HCT116 (cell line): ENCODE results near the gene ING4. TPM values are rescaled to one million over a fixed set of nuclear protein-coding genes. Genes with fewer than 3 reads are reported as not detected.

Experiments
- ATAC-seq: fragments of 200-7000 bp; cut with Tn5 transposase; 2 replicates; pipeline ENCODE4 v1.9.1; 2020; ENCODE audit warnings: mild to moderate bottlenecking, moderate library complexity
- BruUV-seq: library from RNA; stranded (reverse); fragments of 400-500 nt; replicated peaks from 2 replicates; lab custom pipeline; 2021; lab: Mats Ljungman, UMichigan
- CTCF ChIA-PET: fragments of 300-600 bp; sonication (Branson Sonifier 250); formaldehyde crosslinking; loops from one replicate; lab custom pipeline; 2021; ENCODE audit warnings: antibody characterized with exemption; lab: Charles Lee
- POLR2A ChIA-PET: fragments of 300-600, 350-600 bp; sonication (Branson Sonifier 250); formaldehyde crosslinking; loops from one replicate; lab custom pipeline; 2021; ENCODE audit warnings: antibody characterized with exemption; lab: Charles Lee
- RAD21 ChIA-PET, 2 experiments: fragments of 300-600 bp; sonication (Branson Sonifier 250); formaldehyde crosslinking; loops; one replicate each; lab custom pipeline; 2023; ENCODE audit warnings: low total read pairs in 2 of 2; ENCODE audit not compliant: uncharacterized antibody in 2 of 2, unreplicated experiment in 2 of 2, low non-redundant PET in 1 of 2; lab: Charles Lee
- DNase-seq: peaks from one replicate; pipeline ENCODE4 v3.0.0-alpha.2; 2010; ENCODE audit warnings: low read depth, low spot score
- H2AFZ ChIP-seq: fragments of 200-600 bp; shearing (Covaris generic), sonication (generic); 2 replicates; pipeline ENCODE4 v1.6.1; 2017; ENCODE audit warnings: low read depth, mixed run types, mixed read lengths, antibody characterized with exemption, low read length; ENCODE audit not compliant: poor library complexity, severe bottlenecking
- H3K27ac ChIP-seq: 2 replicates; pipeline ENCODE4 v1.5.1; 2012; ENCODE audit warnings: low read depth, low read length
- H3K27me3 ChIP-seq: fragments of 200-600 bp; sonication (generic); 2 replicates; pipeline ENCODE4 v1.6.1; 2016; ENCODE audit warnings: mixed run types, low read length, mixed read lengths; ENCODE audit not compliant: insufficient read depth
- H3K36me3 ChIP-seq, 2 experiments: fragments of 200-500 bp in 1 of 2; fragments of 200-600 bp in 1 of 2; sonication (Bioruptor generic) in 1 of 2; sonication (generic) in 1 of 2; 2 replicates each; pipeline versions ENCODE4 v1.5.1 to v1.6.1; 2014 to 2016; ENCODE audit warnings: low read length in 2 of 2, inconsistent platforms in 1 of 2, mixed read lengths in 1 of 2, mixed run types in 1 of 2; ENCODE audit not compliant: insufficient read depth in 2 of 2, control insufficient read depth in 1 of 2
- H3K4me1 ChIP-seq, 2 experiments: fragments of 200-600 bp in 1 of 2; sonication (generic) in 1 of 2; 2 replicates each; pipeline versions ENCODE4 v1.5.1 to v1.6.1; 2012 to 2017; ENCODE audit warnings: low read length in 2 of 2, inconsistent platforms in 1 of 2, mild to moderate bottlenecking in 1 of 2, mixed read lengths in 1 of 2, mixed run types in 1 of 2, moderate library complexity in 1 of 2; ENCODE audit not compliant: insufficient read depth in 2 of 2, control insufficient read depth in 1 of 2
- H3K4me2 ChIP-seq: fragments of 200-600 bp; sonication (generic); 2 replicates; pipeline ENCODE4 v1.6.1; 2017; ENCODE audit warnings: mixed run types, low read length, mixed read lengths
- H3K4me3 ChIP-seq, 2 experiments: fragments of 200-600 bp in 1 of 2; sonication (generic) in 1 of 2; replicated peaks in 1 of 2; 2 replicates each; pipeline ENCODE4 v1.5.1; 2011 to 2016; ENCODE audit warnings: low read length in 2 of 2, control low read depth in 1 of 2, low read depth in 1 of 2, mild to moderate bottlenecking in 1 of 2, mixed read lengths in 1 of 2, mixed run types in 1 of 2
- H3K79me2 ChIP-seq: fragments of 200-600 bp; sonication (generic); 2 replicates; pipeline ENCODE4 v1.6.1; 2017; ENCODE audit warnings: mild to moderate bottlenecking, mixed run types, low read length, moderate library complexity, mixed read lengths; ENCODE audit not compliant: insufficient read depth
- H3K9ac ChIP-seq: fragments of 200-600 bp; sonication (generic); 2 replicates; pipeline ENCODE4 v1.6.1; 2016; ENCODE audit warnings: low read length, mixed read lengths
- H3K9me2 ChIP-seq: fragments of 200-600 bp; sonication (generic), shearing (Covaris generic); 2 replicates; pipeline ENCODE4 v1.6.1; 2017; ENCODE audit warnings: mixed run types, mild to moderate bottlenecking, moderate library complexity; ENCODE audit not compliant: insufficient read depth
- H3K9me3 ChIP-seq, 2 experiments: fragments of 200-500 bp in 1 of 2; fragments of 200-600 bp in 1 of 2; sonication (Bioruptor generic) in 1 of 2; sonication (generic) in 1 of 2; 2 replicates each; pipeline ENCODE4 v1.6.1; 2014 to 2017; ENCODE audit warnings: low read length in 2 of 2, mixed read lengths in 2 of 2, inconsistent platforms in 1 of 2, low read depth in 1 of 2, mild to moderate bottlenecking in 1 of 2, mixed run types in 1 of 2, moderate library complexity in 1 of 2; ENCODE audit not compliant: control insufficient read depth in 1 of 2, insufficient read depth in 1 of 2
- H4K20me1 ChIP-seq: fragments of 200-600 bp; sonication (generic), shearing (Covaris generic); 2 replicates; pipeline ENCODE4 v1.6.1; 2017; ENCODE audit warnings: mixed run types, mild to moderate bottlenecking, moderate library complexity; ENCODE audit not compliant: insufficient read depth
- CBX3 ChIP-seq: IDR thresholded peaks from 2 replicates; pipeline ENCODE4 v1.6.1; 2012; ENCODE audit warnings: low read depth
- ELF1 ChIP-seq: IDR thresholded peaks from 2 replicates; pipeline ENCODE4 v1.6.1; 2012; ENCODE audit warnings: low read depth, borderline replicate concordance
- EZH2 ChIP-seq: fragments of 200-600 bp; sonication (generic); IDR thresholded peaks from 2 replicates; pipeline ENCODE4 v1.6.1; 2017; ENCODE audit warnings: antibody characterized with exemption, mixed run types
- EZH2phosphoT487 ChIP-seq: fragments of 200-600 bp; IDR thresholded peaks from 2 replicates; pipeline ENCODE4 v1.6.1; 2018; ENCODE audit warnings: antibody characterized with exemption, borderline replicate concordance
- FOSL1 ChIP-seq: IDR thresholded peaks from 2 replicates; pipeline ENCODE4 v1.6.1; 2012; ENCODE audit warnings: low read depth
- JUND ChIP-seq: IDR thresholded peaks from 2 replicates; pipeline ENCODE4 v1.6.1; 2012
- POLR2A ChIP-seq: IDR thresholded peaks from 2 replicates; pipeline ENCODE4 v1.7.0; 2011; ENCODE audit warnings: borderline replicate concordance; ENCODE audit not compliant: insufficient read depth, insufficient read length; ENCODE audit errors: extremely low read depth
- POLR2AphosphoS5 ChIP-seq: IDR thresholded peaks from 2 replicates; pipeline ENCODE4 v1.6.1; 2011; ENCODE audit warnings: mild to moderate bottlenecking, low read depth, low read length, moderate library complexity
- RAD21 ChIP-seq: IDR thresholded peaks from 2 replicates; pipeline ENCODE4 v1.6.1; 2012; ENCODE audit warnings: low read depth, mild to moderate bottlenecking
- SIN3A ChIP-seq: IDR thresholded peaks from 2 replicates; pipeline ENCODE4 v1.6.1; 2012; ENCODE audit warnings: low read depth
- SP1 ChIP-seq: IDR thresholded peaks from 2 replicates; pipeline ENCODE4 v1.6.1; 2012; ENCODE audit warnings: low read depth
- SRF ChIP-seq: IDR thresholded peaks from 2 replicates; pipeline ENCODE4 v1.6.1; 2012; ENCODE audit warnings: low read depth
- TCF7L2 ChIP-seq: IDR thresholded peaks from 2 replicates; pipeline ENCODE4 v1.7.0; 2011; ENCODE audit warnings: borderline replicate concordance, inconsistent platforms; ENCODE audit not compliant: insufficient read depth, insufficient read length; ENCODE audit errors: extremely low read depth
- YY1 ChIP-seq: IDR thresholded peaks from 2 replicates; pipeline ENCODE4 v1.6.1; 2011; ENCODE audit warnings: low read length, low read depth, moderate library complexity, mild to moderate bottlenecking; ENCODE audit not compliant: insufficient replicate concordance; ENCODE audit errors: extremely low read depth
- ZFX ChIP-seq: fragments of 450-650 bp; IDR thresholded peaks from 2 replicates; pipeline ENCODE4 v1.6.1; 2017
- ZNF274 ChIP-seq: fragments of 200-500 bp; sonication (Bioruptor generic); IDR thresholded peaks from 2 replicates; pipeline ENCODE4 v1.6.1; 2014; ENCODE audit warnings: mild to moderate bottlenecking, low read depth, low read length, inconsistent platforms
- intact Hi-C: fragments of 100-400 bp; cut with micrococcal nuclease; formaldehyde crosslinking; loops from 2 replicates; pipeline ENCODE4 v1.10.0; 2022
- total RNA-seq: library from RNA; stranded (reverse); gene quantifications from one replicate; pipeline ENCODE4 v1.2.1, GENCODE V29; 2021; ENCODE audit not compliant: unreplicated experiment
- TF ChIP-seq, protein P1 (sequence below): IDR thresholded peaks from 2 replicates; pipeline ENCODE4 v1.6.1; 2012
- TF ChIP-seq, protein P2 (sequence below): IDR thresholded peaks from 2 replicates; pipeline ENCODE4 v1.6.1; 2012
- TF ChIP-seq, protein P3 (sequence below): IDR thresholded peaks from 2 replicates; pipeline ENCODE4 v1.6.1; 2011; ENCODE audit warnings: mild to moderate bottlenecking, low read length, moderate library complexity; ENCODE audit not compliant: insufficient replicate concordance; ENCODE audit errors: extremely low read depth

ING4 gene
- total RNA-seq, 1 experiment from 2014 or later, result 17.9 TPM

DNA sequence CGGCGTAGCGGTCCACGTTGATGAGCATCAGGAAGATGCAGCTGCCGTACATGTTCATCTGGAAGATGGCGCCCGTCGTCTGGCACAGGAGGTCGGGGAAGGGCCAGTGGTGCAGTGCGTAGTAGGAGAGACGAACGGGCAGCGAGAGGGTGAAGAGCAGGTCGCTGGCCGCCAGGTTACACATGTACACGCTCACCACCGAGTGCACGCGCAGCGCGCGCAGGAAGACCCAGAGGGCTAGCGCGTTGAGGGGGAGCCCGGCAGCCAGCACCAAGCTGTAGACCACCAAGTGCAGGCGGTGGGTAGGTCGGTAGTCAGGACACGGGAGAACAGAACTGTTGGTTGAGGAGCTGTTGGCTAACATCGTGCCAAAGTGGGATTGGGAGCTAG is 42.0 kb downstream of the ING4 start:
- Histone ChIP-seq H2AFZ (no peak overlapping the region), H3K9me2 (no peaks in the 10 kb centered on the region), H3K9ac (no peak overlapping the region), H3K4me3 (no peak overlapping the region), H3K36me3 (no peaks in the 10 kb centered on the region), H3K9me3 (no peaks in the 10 kb centered on the region), H3K4me1 (peaks cover 9 to 18% of the 10 kb centered on the region in 2 experiments; a peak in 3 of 4 replicates), H3K27me3 (no peaks in the 10 kb centered on the region), H4K20me1 (no peaks in the 10 kb centered on the region), H3K27ac (no peak overlapping the region), H3K4me2 (no peak overlapping the region), H3K79me2 (no peaks in the 10 kb centered on the region)
- RAD21 ChIA-PET, result no interaction called here
- no peak for DNase-seq
- ATAC-seq, result no peak
- TF ChIP-seq JUND (no peak), SP1 (no peak), TCF7L2 (no peak), ELF1 (no peak), YY1 (no peak), EZH2phosphoT487 (no peak), SIN3A (no peak), EZH2 (no peak), ZFX (no peak), CBX3 (no peak), ZNF274 (no peak), SRF (no peak), POLR2A (no peak), POLR2AphosphoS5 (no peak), FOSL1 (no peak), RAD21 (no peak)
- TF ChIP-seq, protein P1, sequence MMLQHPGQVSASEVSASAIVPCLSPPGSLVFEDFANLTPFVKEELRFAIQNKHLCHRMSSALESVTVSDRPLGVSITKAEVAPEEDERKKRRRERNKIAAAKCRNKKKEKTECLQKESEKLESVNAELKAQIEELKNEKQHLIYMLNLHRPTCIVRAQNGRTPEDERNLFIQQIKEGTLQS, result no peak
- TF ChIP-seq, protein P2, sequence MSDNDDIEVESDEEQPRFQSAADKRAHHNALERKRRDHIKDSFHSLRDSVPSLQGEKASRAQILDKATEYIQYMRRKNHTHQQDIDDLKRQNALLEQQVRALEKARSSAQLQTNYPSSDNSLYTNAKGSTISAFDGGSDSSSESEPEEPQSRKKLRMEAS, result no peak
- TF ChIP-seq, protein P3, sequence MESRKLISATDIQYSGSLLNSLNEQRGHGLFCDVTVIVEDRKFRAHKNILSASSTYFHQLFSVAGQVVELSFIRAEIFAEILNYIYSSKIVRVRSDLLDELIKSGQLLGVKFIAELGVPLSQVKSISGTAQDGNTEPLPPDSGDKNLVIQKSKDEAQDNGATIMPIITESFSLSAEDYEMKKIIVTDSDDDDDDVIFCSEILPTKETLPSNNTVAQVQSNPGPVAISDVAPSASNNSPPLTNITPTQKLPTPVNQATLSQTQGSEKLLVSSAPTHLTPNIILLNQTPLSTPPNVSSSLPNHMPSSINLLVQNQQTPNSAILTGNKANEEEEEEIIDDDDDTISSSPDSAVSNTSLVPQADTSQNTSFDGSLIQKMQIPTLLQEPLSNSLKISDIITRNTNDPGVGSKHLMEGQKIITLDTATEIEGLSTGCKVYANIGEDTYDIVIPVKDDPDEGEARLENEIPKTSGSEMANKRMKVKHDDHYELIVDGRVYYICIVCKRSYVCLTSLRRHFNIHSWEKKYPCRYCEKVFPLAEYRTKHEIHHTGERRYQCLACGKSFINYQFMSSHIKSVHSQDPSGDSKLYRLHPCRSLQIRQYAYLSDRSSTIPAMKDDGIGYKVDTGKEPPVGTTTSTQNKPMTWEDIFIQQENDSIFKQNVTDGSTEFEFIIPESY, result no peak
- no TSS peak for BruUV-seq
- intact Hi-C loops, result no loop called here
- POLR2A ChIA-PET, result no interaction called here
- CTCF ChIA-PET, result no interaction called here
